HepG2 (cell line): ENCODE measurements around the gene TBL3. TPM values are rescaled to one million over a fixed set of nuclear protein-coding genes. Genes with fewer than 3 reads are reported as not detected.

Experiments
- FOXP1 ChIP-seq, 2 experiments: fragments of 450-650 bp in 1 of 2; IDR thresholded peaks; 2 replicates each; pipeline ENCODE4 v1.6.1; 2017 to 2018; ENCODE audit warnings: antibody characterized with exemption in 1 of 2
- IRF2 ChIP-seq: IDR thresholded peaks from 2 replicates; pipeline ENCODE4 v1.6.1; 2018; ENCODE audit warnings: missing genetic modification reagents, missing compliant biosample characterization
- KDM1A ChIP-seq: IDR thresholded peaks from 2 replicates; pipeline ENCODE4 v1.6.1; 2016; ENCODE audit warnings: missing compliant biosample characterization
- NR2F6 ChIP-seq, 2 experiments: IDR thresholded peaks; 2 replicates each; pipeline ENCODE4 v1.6.1; 2016; ENCODE audit warnings: antibody characterized with exemption in 1 of 2, mild to moderate bottlenecking in 1 of 2
- REL ChIP-seq: sonication (generic); formaldehyde crosslinking; conservative IDR thresholded peaks from 2 replicates; pipeline ENCODE4 v1.8.0; 2022; ENCODE audit warnings: mild to moderate bottlenecking, missing genetic modification reagents, moderate library complexity
- SRSF9 ChIP-seq: fragments of 200-400 bp; formaldehyde crosslinking; IDR thresholded peaks from 2 replicates; pipeline ENCODE4 v1.6.1; 2018; ENCODE audit warnings: borderline replicate concordance, mild to moderate bottlenecking, low read depth, low read length; ENCODE audit not compliant: insufficient read depth, poor library complexity, severe bottlenecking
- TEF ChIP-seq: sonication (generic); formaldehyde crosslinking; IDR thresholded peaks from 2 replicates; pipeline ENCODE4 v1.5.0; 2020; ENCODE audit warnings: missing genetic modification reagents
- U2AF1 ChIP-seq: fragments of 200-400 bp; formaldehyde crosslinking; optimal IDR thresholded peaks from 2 replicates; pipeline ENCODE3; 2017; ENCODE audit warnings: mild to moderate bottlenecking, low read depth, low read length
- ZFP91 ChIP-seq: sonication (generic); formaldehyde crosslinking; IDR thresholded peaks from 2 replicates; pipeline ENCODE4 v1.9.0; 2022; ENCODE audit warnings: missing genetic modification reagents, mild to moderate bottlenecking, borderline replicate concordance
- ZNF121 ChIP-seq: sonication (generic); formaldehyde crosslinking; IDR thresholded peaks from 2 replicates; pipeline ENCODE4 v1.5.0; 2020; ENCODE audit warnings: mild to moderate bottlenecking, missing genetic modification reagents
- ZNF354B ChIP-seq: sonication (generic); formaldehyde crosslinking; IDR thresholded peaks from 2 replicates; pipeline ENCODE4 v1.8.0; 2022; ENCODE audit warnings: mild to moderate bottlenecking, missing genetic modification reagents
- ZNF512B ChIP-seq: sonication (generic); formaldehyde crosslinking; IDR thresholded peaks from 2 replicates; pipeline ENCODE4 v1.5.1; 2020; ENCODE audit warnings: missing genetic modification reagents, mild to moderate bottlenecking, borderline replicate concordance
- ZNF556 ChIP-seq: sonication (generic); formaldehyde crosslinking; IDR thresholded peaks from 2 replicates; pipeline ENCODE4 v1.4.0; 2020; ENCODE audit warnings: mild to moderate bottlenecking, missing genetic modification reagents, borderline replicate concordance
- ZNF567 ChIP-seq: sonication (generic); formaldehyde crosslinking; IDR thresholded peaks from 2 replicates; pipeline ENCODE4 v1.8.1; 2023; ENCODE audit warnings: mild to moderate bottlenecking, missing genetic modification reagents, borderline replicate concordance
- ZNF605 ChIP-seq: sonication (generic); formaldehyde crosslinking; IDR thresholded peaks from 2 replicates; pipeline ENCODE4 v1.8.0; 2022; ENCODE audit warnings: mild to moderate bottlenecking, missing genetic modification reagents
- polyA plus RNA-seq, 8 experiments: library from polyadenylated mRNA; depleted of rRNA in 3 of 8; stranded (reverse) in 7 of 8; unstranded in 1 of 8; fragments of >200 nt; fragmentation: Illumina TruSeq in 4 of 8; extraction: Trizol in 4 of 8; gene quantifications; 2 replicates each; pipeline versions ENCODE4 v1.2.1 to v1.2.3, GENCODE V29; 2011 to 2016; ENCODE audit warnings: low read depth in 4 of 8, missing spikeins in 1 of 8, mixed read lengths in 1 of 8; ENCODE audit not compliant: insufficient read depth in 1 of 8
- total RNA-seq, 5 experiments: library from RNA; depleted of rRNA; stranded (reverse); fragments of >200 nt; fragmentation: Illumina TruSeq; extraction: Trizol; gene quantifications; 2 replicates each; pipeline ENCODE4 v1.2.3, GENCODE V29; 2016; ENCODE audit warnings: low read depth in 1 of 5
- TF ChIP-seq, protein P1 (sequence below): sonication (generic); formaldehyde crosslinking; IDR thresholded peaks from 2 replicates; pipeline ENCODE4 v1.4.0; 2020; ENCODE audit warnings: missing genetic modification reagents, borderline replicate concordance
- TF ChIP-seq, protein P2 (sequence below): sonication (generic); formaldehyde crosslinking; IDR thresholded peaks from 2 replicates; pipeline ENCODE4 v1.8.0; 2022; ENCODE audit warnings: missing genetic modification reagents, mild to moderate bottlenecking, inconsistent platforms, borderline replicate concordance

TBL3 gene
- total and polyA plus RNA-seq, 2 of the 13 experiments (the other 11 are each of a cell fraction or from before 2014, with no cell fraction given) = 16.8 to 38.0 TPM

- TF ChIP-seq TEF (CRISPR knock-in tag) (no peak), KDM1A (CRISPR knock-in tag) (peak; percentile 53; the same call in 1 of the 2 replicates), ZNF556 (CRISPR knock-in tag) (peak; percentile 98), ZNF354B (CRISPR knock-in tag) (no peak), ZNF512B (no peak), IRF2 (CRISPR knock-in tag) (peak; percentile 98), FOXP1 (IDR thresholded peaks at IDR 0.05) (no peak), FOXP1 (CRISPR knock-in tag; IDR thresholded peaks at IDR 0.05) (no peak), ZFP91 (CRISPR knock-in tag) (peak; percentile 95), REL (CRISPR knock-in tag) (peak; percentile 78; the same call in 1 of the 2 replicates), ZNF567 (CRISPR knock-in tag) (peak; percentile 97), U2AF1 (no peak), ZNF121 (CRISPR knock-in tag) (no peak), SRSF9 (no peak), NR2F6 (IDR thresholded peaks at IDR 0.05) (no peak), NR2F6 (CRISPR knock-in tag; IDR thresholded peaks at IDR 0.05) (peak; percentile 83), ZNF605 (CRISPR knock-in tag) (peak; percentile 73; the same call in 1 of the 2 replicates)
- TF ChIP-seq, protein P1, sequence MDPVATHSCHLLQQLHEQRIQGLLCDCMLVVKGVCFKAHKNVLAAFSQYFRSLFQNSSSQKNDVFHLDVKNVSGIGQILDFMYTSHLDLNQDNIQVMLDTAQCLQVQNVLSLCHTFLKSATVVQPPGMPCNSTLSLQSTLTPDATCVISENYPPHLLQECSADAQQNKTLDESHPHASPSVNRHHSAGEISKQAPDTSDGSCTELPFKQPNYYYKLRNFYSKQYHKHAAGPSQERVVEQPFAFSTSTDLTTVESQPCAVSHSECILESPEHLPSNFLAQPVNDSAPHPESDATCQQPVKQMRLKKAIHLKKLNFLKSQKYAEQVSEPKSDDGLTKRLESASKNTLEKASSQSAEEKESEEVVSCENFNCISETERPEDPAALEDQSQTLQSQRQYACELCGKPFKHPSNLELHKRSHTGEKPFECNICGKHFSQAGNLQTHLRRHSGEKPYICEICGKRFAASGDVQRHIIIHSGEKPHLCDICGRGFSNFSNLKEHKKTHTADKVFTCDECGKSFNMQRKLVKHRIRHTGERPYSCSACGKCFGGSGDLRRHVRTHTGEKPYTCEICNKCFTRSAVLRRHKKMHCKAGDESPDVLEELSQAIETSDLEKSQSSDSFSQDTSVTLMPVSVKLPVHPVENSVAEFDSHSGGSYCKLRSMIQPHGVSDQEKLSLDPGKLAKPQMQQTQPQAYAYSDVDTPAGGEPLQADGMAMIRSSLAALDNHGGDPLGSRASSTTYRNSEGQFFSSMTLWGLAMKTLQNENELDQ (CRISPR knock-in tag) = no peak
- TF ChIP-seq, protein P2, sequence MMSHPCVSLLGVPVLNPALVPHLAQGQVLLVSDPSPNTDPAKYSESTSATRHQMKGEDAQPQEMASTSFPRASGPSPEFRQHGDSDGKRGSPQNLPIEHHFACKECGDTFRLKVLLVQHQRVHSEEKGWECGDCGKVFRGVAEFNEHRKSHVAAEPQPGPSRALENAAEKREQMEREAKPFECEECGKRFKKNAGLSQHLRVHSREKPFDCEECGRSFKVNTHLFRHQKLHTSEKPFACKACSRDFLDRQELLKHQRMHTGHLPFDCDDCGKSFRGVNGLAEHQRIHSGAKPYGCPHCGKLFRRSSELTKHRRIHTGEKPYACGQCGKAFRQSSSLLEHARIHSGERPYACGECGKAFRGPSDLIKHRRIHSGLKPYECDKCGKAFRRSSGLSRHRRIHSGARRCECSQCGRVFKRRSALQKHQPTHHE (CRISPR knock-in tag) = no peak; the same call in 1 of the 2 replicates
Measured at GRCh38 chr16:1971796-1972489, at the start of gene TBL3 (continued).
